ENCODE data around the gene YPEL2.

- TF ChIP-seq CTCF (IDR thresholded peaks at IDR 0.05), result no peak
- no peak for TF ChIP-seq POLR2AphosphoS5 (IDR thresholded peaks at IDR 0.05; ENCODE audit: insufficient read depth in 1 of 2, low read depth in 1 of 2)
Measured at GRCh38 chr17:59353936-59354755, 22.7 kb downstream of the YPEL2 start.
